Medulla oblongata (tissue), 1 donor: ENCODE results near the gene DEAF1.
A peak's percentile ranks its signal among the peaks of the same experiment; 100 is the strongest.

ENCODE experiments used
- DNase-seq: peaks from one replicate; pipeline ENCODE4 v3.0.0-alpha.2; 2015; ENCODE audit errors: extremely low spot score

DEAF1 gene

GRCh38 chr11:624705-625635, 70.1 kb downstream of the DEAF1 start, which contains the start of gene CDHR5:
TSS of gene CDHR5 (minus strand) at chr11:624955. CDS start at chr11:624902, 53 bp downstream.
- no peak for DNase-seq

GRCh38 chr11:623999-624704, 70.9 kb downstream of the DEAF1 start:
- DNase-seq = no peak

- no peak for DNase-seq
These were observed 71.6 kb downstream of the DEAF1 start for GRCh38 chr11:623349-623869.

GRCh38 chr11:621838-622237, 73.2 kb downstream of the DEAF1 start:
- DNase-seq = no peak

- DNase-seq = no peak
These were observed 73.8 kb downstream of the DEAF1 start for GRCh38 chr11:620935-621814.

GRCh38 chr11:620201-620600, 74.8 kb downstream of the DEAF1 start:
- no peak for DNase-seq

GRCh38 chr11:619628-620050, 75.4 kb downstream of the DEAF1 start:
- DNase-seq = no peak

GRCh38 chr11:618856-619627, 76.0 kb downstream of the DEAF1 start:
- DNase-seq = no peak

GRCh38 chr11:617912-618682, 76.9 kb downstream of the DEAF1 start:
- peak; percentile 26 for DNase-seq

- no peak for DNase-seq
These were observed 77.7 kb downstream of the DEAF1 start for GRCh38 chr11:617199-617911.

GRCh38 chr11:616320-617198, 78.5 kb downstream of the DEAF1 start:
- DNase-seq = no peak

GRCh38 chr11:615504-616319, 79.3 kb downstream of the DEAF1 start, which contains the start of gene IRF7:
TSS of gene IRF7 (minus strand) at chr11:615950. CDS start at chr11:615364, 586 bp downstream.
- DNase-seq = peak; percentile 93

GRCh38 chr11:614623-615503, 80.2 kb downstream of the DEAF1 start:
- DNase-seq = no peak

- no peak for DNase-seq
These were observed 80.9 kb downstream of the DEAF1 start for GRCh38 chr11:614021-614622.

- no peak for DNase-seq
These were observed 81.6 kb downstream of the DEAF1 start for GRCh38 chr11:613369-613968.

GRCh38 chr11:612961-613300, 82.1 kb downstream of the DEAF1 start:
- no peak for DNase-seq
